Left cardiac atrium (tissue), 4 donors: ENCODE measurements around the gene HEATR1. TPM values are rescaled to one million over a fixed set of nuclear protein-coding genes. Genes with fewer than 3 reads are reported as not detected.
"Not testable (repeated sequence)": the region's sequence is repeated elsewhere in the genome, so short reads cannot be mapped to it uniquely, and the experiment has no call there.

Experiments
- ATAC-seq, 2 donors: fragments of 200-7000 bp; cut with Tn5 transposase; one replicate each; pipeline ENCODE4 v1.9.1; 2020; ENCODE audit warnings: mild to moderate bottlenecking in 2 of 2, moderate library complexity in 2 of 2
- DNase-seq: peaks from one replicate; pipeline ENCODE4 v3.0.0-alpha.2; 2020
- intact Hi-C, 2 donors: fragments of 100-400 bp; cut with DNase I; formaldehyde crosslinking; loops; one replicate each; pipeline versions ENCODE4 v1.14.1 to v1.15.1; 2022 to 2023
- long read RNA-seq: library from polyadenylated mRNA; unstranded; transcript quantifications from one replicate; pipeline ENCODE4 v2.0.0, GENCODE V29; 2021
- total RNA-seq, 2 donors: library from RNA; stranded (reverse); fragmentation: NEBNext Ultra II Directional; extraction: Animal tissue kit (Norgen Biotek cat#: 25700); gene quantifications; one replicate each; pipeline ENCODE4 v1.2.1, GENCODE V29; 2021
- donor health status: DM: no; HTN: yes; CAD: no.
- donor health status: DM: no; HTN: yes; CAD: no; lungs with severe emphysema.
- donor health status: DM: yes; HTN: yes; CAD: no.
- donor health status: Dilated cardiomyopathy.

HEATR1 gene
- 10 to 100 TPM; 13.0 to 17.1 TPM for total RNA-seq
- long read RNA-seq, partial matches to known transcripts = 3 of 3 reads
- long read RNA-seq, other reads (novel, unspliced or antisense) = 0 of 3 reads

GRCh38 chr1:236603991-236604904 is at the start of gene HEATR1:
Gene HEATR1, minus strand, starts transcription at chr1:236604516. Its CDS starts 421 bp downstream, at chr1:236604095.
- DNase-seq (peak; percentile 95), ATAC-seq (peak; percentile 98 to 99)
- intact Hi-C loops = no loop called here

DNA sequence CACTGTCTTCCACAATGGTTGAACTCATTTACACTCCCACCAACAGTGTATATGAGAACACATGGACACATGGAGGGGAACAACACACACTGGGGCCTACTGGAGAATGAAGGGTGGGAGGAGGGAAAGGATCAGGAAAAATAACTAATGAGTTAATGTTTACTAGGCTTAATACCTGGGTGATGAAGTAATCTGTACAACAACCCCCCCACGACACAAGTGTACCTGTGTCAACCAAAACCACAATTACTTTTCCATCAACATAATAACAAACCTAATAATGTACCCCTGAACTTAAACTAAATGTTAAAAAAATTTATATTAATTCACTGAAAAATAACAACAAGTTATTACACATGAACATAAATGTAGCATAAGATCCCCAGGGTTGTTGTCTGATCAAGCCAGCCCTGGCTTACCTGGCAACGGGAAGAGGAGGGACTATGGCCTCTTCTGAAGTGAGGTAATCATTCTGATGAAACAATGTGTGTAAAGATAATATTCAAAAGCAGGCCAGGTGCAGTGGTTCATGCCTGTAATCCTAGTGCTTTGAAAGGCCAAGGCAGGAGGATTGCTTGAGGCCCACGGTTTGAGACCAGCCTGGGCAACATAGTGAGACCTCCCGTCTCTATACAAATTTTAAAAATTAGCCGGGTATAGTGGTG is 40.8 kb upstream of the HEATR1 start:
- no peak for ATAC-seq
- intact Hi-C loops = no loop called here
- DNase-seq = no peak

DNA sequence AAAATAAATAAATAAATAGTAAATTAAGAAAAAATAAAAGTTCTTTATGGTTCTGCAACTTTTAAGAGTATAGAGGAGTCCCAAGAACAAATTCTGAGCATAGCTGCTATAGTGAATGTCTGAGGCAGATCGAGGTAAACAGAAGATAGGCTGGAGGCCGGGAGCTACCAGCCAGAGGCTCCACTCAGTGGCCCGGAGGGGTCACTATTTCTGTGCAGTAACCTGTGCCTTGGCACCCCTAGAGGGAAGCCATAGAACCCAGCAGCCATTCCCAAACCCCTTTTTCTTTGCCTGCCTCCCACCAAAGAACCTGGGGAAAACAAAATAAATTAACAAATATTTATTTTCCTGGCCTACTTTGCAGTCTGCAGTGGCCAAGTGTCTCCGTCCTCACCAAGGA is 38.4 kb upstream of the HEATR1 start:
- DNase-seq (no peak), ATAC-seq (no peak)
- intact Hi-C loops = no loop called here

DNA sequence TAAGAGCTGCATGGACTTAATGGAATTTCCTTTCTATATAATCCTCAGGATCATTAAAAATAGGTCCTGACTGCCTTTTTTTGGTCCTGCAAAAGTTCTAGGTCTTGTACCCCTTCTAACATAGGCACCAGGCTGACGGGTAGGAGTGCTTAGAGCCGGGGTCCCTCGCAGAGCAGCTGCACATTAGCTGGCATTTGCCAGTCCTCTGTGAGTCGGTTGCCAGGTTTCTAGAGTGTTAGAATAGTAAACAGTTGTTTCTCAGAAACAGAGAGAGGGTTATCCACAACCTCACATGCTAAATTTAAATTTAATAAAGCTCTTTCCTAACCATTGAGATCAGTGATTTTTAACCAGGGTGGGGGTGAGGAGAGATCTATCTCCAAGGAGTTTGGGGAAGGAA is 35.4 kb upstream of the HEATR1 start:
- intact Hi-C loops = no loop called here

DNA sequence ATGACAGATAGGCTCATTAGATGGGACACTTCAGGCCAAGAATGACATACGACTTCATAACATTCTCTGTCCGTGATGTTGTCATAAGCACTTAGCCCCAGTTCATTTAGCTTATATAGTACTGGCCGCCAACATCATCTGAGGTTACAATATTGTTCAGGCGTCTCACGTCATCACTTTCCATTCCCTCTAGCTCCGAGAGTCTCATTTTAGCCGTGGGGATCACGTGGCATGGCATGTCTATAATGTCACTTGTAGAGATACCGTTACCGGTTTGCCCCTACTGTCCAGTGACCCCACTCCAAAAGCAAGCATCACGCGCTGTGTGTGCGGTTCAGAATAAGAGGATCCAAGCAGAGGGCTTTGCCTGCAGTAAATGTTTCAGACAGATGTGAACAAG is 34.6 kb upstream of the HEATR1 start:
- intact Hi-C loops = no loop called here
- DNase-seq = peak; percentile 31
- peak; percentile 28 to 56 for ATAC-seq

More for the DNA sequence above, 35.4 kb upstream of the HEATR1 start:
- ATAC-seq (peak; percentile 32 to 51), DNase-seq (no peak)

GRCh38 chr1:236636017-236636416 is 31.7 kb upstream of the HEATR1 start:
- DNase-seq (no peak), ATAC-seq (no peak)

GRCh38 chr1:236627727-236628408 is 23.6 kb upstream of the HEATR1 start:
- intact Hi-C loops = no loop called here
- DNase-seq (no peak), ATAC-seq (no peak)

More at GRCh38 chr1:236636017-236636416, 31.7 kb upstream of the HEATR1 start:
- intact Hi-C loops = no loop called here

DNA sequence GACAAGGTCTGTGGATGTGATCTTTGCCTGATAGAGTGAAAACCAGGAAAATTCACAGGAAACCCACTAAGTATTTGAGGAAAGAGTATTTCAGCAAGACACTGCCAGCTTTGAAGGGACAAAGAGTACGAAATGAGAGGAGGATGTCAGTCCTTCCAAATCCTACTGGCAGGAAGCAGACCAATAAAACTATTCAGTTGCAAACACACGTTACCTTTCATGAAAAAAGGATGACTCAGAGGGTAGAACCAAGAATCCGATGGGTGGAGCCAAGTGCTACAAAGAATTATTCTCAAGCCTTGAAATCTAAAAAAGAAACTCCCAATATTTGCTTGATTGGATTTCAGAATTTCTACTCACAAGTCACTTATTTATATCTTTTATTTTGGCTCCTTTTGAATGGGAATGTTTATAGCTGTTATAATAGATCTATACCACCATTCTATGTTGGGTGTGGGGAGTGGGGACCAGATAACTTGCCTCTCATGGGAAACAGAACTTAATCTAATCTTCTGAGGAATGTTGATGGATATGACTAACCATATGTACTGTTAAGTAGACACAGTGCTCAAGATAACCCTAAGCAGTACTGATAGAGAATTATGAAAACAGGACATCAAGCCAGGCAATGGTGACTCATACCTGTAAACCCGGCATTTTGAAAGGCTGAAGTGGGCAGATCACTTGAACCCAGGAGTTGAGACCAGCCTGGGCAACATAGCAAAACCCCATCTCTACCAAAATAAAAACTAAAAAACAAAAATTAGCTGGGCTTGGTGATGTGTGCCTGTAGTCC is 19.3 kb upstream of the HEATR1 start:
- intact Hi-C loops = no loop called here
- no peak for DNase-seq
- ATAC-seq = peak in 1 of 2 donors; percentile 94

GRCh38 chr1:236622407-236622806 is 18.1 kb upstream of the HEATR1 start:
- intact Hi-C loops = no loop called here

GRCh38 chr1:236619398-236619797 is 15.1 kb upstream of the HEATR1 start:
- intact Hi-C loops = loop anchor here in 1 of 2 donors (10.0 kb wide), 1 partner anchor 135 kb away; no protein-coding TSS in a partner anchor
- no peak for ATAC-seq
- DNase-seq = no peak

More at GRCh38 chr1:236622407-236622806, 18.1 kb upstream of the HEATR1 start:
- no peak for DNase-seq
- no peak for ATAC-seq

GRCh38 chr1:236618507-236618906 is 14.2 kb upstream of the HEATR1 start:
- ATAC-seq = no peak
- DNase-seq = no peak
- intact Hi-C loops = loop anchor here in 1 of 2 donors (10.0 kb wide), 1 partner anchor 136 kb away; no protein-coding TSS in a partner anchor

- intact Hi-C loops = loop anchor here in 1 of 2 donors (10.0 kb wide), 1 partner anchor 139 kb away; no protein-coding TSS in a partner anchor
- DNase-seq (no peak), ATAC-seq (no peak)
Observed at GRCh38 chr1:236615399-236616148, 11.3 kb upstream of the HEATR1 start.

DNA sequence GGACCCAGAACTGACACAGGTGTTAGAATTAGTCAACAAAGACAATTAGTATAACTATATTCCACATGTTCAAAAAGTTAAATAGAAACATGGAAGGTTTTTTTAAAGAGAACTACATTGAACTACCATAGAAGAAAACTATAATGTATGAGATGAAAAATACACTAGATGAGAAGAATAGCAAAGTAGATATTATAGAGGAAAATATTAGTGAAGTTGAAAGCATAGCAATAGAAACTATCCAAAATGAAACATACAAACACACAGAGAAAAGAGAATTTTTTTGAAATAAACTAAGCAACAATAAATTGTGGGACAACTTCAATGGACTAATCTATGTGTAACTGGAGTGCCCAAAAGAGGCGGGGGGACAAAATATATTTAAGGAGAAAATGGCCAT is 8.0 kb upstream of the HEATR1 start:
- DNase-seq (no peak), ATAC-seq (no peak)
- intact Hi-C loops = loop anchor here in 1 of 2 donors (10.0 kb wide), 1 partner anchor 142 kb away; no protein-coding TSS in a partner anchor

- intact Hi-C loops = no loop called here
- ATAC-seq (no peak), DNase-seq (peak; percentile 54)
Observed at GRCh38 chr1:236608930-236609726, 4.8 kb upstream of the HEATR1 start.

DNA sequence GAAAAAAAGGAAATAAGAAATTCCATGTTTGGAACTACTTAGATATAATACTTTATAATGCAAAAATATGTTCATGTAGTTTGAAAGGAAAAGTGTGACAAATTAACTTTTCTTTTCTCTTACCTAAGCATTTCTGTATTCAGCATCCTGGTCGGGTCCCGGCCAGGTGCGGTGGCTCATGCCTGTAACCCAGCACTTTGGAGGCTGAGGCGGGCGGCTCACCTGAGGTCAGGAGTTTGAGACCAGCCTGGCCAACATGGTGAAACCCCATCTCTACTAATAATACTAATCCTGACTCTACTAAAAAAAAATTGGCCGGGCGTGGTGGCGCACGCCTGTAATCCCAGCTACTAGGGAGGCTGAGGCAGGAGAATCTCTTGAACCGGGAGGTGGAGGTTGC is 3.3 kb upstream of the HEATR1 start:
- DNase-seq, ATAC-seq, intact Hi-C loops: not testable (repeated sequence)

DNA sequence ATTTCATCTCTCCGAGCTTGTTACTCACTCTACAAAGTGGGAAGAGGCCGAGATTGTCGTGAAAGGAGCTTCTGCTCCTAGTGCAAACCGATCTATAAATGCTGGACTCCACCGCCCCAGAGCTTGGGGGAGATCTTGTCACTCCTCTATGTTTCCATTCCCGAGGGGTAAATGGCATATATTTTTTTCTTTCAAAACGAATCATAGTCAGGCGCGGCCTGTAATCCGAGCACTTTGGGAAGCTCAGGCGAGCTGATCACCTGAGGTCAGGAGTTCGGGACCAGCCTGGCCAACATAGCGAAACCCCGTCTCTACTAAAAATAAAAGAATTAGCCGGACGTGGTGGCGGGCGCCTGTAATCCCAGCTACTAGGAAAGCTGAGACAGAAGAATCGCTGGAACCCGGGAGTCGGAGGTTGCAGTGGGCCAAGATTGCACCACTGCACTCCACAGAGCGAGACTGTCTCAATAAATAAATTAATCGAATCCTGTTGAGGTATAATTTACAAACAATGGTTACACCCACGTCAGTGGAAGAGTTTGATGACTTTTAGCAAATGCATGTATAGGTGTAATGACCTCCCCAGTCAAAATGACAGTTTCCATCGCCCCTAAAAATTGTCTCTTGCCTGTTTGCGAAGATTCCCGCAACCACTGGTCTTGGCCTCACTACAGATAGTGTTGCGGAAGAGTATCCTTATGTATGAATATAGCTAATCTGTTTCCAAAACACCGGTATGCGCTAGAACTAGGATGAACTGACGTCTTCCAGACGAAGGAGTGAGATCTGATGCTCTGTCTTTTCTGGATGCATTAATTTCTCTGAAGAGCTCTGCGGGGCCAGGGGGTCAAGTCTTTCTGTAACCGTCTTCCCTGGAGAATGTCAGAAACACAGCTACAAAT is 840 bp upstream of the HEATR1 start:
- ATAC-seq (no peak), DNase-seq (no peak)
- intact Hi-C loops = no loop called here
